BJ (cell line): ENCODE data around the gene CPED1. TPM values are rescaled to one million over a fixed set of nuclear protein-coding genes. Genes with fewer than 3 reads are reported as not detected.

Experiments used
- CTCF ChIA-PET: fragments of 350-600 bp; formaldehyde crosslinking; extraction: SDS; loops from one replicate; lab custom pipeline; 2021; ENCODE audit warnings: antibody characterized with exemption, inconsistent platforms; lab: Yijun Ruan, JAX
- POLR2A ChIA-PET: fragments of 300-600 bp; sonication (Branson Sonifier 250); formaldehyde crosslinking; extraction: SDS; loops from one replicate; lab custom pipeline; 2021; ENCODE audit warnings: antibody characterized with exemption; lab: Charles Lee
- DNase-seq: peaks from one replicate; pipeline ENCODE4 v3.0.0-alpha.2; 2011; ENCODE audit warnings: low read depth
- H3K27me3 ChIP-seq: 2 replicates; pipeline ENCODE4 v1.6.0; 2011; ENCODE audit warnings: low read length; ENCODE audit not compliant: control insufficient read depth, insufficient read depth
- H3K36me3 ChIP-seq: 2 replicates; pipeline ENCODE4 v1.5.1; 2011; ENCODE audit warnings: low read length; ENCODE audit not compliant: control insufficient read depth, insufficient read depth
- H3K4me3 ChIP-seq: 2 replicates; pipeline ENCODE4 v1.5.1; 2011; ENCODE audit warnings: low read depth, mild to moderate bottlenecking, control low read depth, low read length
- polyA minus RNA-seq: library from RNA; depleted of rRNA, polyadenylated mRNA; stranded (reverse); fragments of >200 nt; gene quantifications from 2 replicates; pipeline ENCODE4 v1.2.3, GENCODE V29; 2011; rRNA and poly(A)+ RNA removed
- polyA plus RNA-seq: library from polyadenylated mRNA; depleted of rRNA; stranded (reverse); fragments of >200 nt; gene quantifications from 2 replicates; pipeline ENCODE4 v1.2.3, GENCODE V29; 2011; rRNA removed
- TF ChIP-seq, protein P1 (sequence below): IDR thresholded peaks from 2 replicates; pipeline ENCODE4 v1.5.1; 2011; ENCODE audit warnings: low read depth, mild to moderate bottlenecking, control low read depth, inconsistent platforms, low read length, moderate library complexity; ENCODE audit not compliant: insufficient read depth

The CPED1 gene
- polyA plus RNA-seq (18.3 and 22.0 TPM in 2 replicates), polyA minus RNA-seq (34.9 and 35.6 TPM in 2 replicates)

GRCh38 chr7:120988591-120989256 is at the start of gene CPED1:
TSS of gene CPED1 (plus strand) at chr7:120988711. CDS start at chr7:120989622, 911 bp downstream.
- DNase-seq: no peak
- H3K36me3 ChIP-seq: no peaks in the 10 kb centered on the region
- TF ChIP-seq, protein P1, sequence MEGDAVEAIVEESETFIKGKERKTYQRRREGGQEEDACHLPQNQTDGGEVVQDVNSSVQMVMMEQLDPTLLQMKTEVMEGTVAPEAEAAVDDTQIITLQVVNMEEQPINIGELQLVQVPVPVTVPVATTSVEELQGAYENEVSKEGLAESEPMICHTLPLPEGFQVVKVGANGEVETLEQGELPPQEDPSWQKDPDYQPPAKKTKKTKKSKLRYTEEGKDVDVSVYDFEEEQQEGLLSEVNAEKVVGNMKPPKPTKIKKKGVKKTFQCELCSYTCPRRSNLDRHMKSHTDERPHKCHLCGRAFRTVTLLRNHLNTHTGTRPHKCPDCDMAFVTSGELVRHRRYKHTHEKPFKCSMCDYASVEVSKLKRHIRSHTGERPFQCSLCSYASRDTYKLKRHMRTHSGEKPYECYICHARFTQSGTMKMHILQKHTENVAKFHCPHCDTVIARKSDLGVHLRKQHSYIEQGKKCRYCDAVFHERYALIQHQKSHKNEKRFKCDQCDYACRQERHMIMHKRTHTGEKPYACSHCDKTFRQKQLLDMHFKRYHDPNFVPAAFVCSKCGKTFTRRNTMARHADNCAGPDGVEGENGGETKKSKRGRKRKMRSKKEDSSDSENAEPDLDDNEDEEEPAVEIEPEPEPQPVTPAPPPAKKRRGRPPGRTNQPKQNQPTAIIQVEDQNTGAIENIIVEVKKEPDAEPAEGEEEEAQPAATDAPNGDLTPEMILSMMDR: no peak
- H3K4me3 ChIP-seq: peak within 1 kb of the TSS; percentile 45
- ChIA-PET CTCF (interaction anchor here (0.8 to 6.5 kb wide), 26 partner anchors 8 to 348 kb away, joined by 3 to 136 read pairs (median 5); no protein-coding TSS in a partner anchor), POLR2A (no interaction called here)
- H3K27me3 ChIP-seq: no peaks in the 10 kb centered on the region

GRCh38 chr7:120939345-120939744 is 49.2 kb upstream of the CPED1 start:
- TF ChIP-seq, protein P1: no peak
- Histone ChIP-seq H3K36me3 (no peaks in the 10 kb centered on the region), H3K27me3 (no peaks in the 10 kb centered on the region; the same call in 1 of the 2 replicates), H3K4me3 (no peak overlapping the region)
- CTCF ChIA-PET: no interaction called here
- DNase-seq: no peak
- POLR2A ChIA-PET: interaction anchor here (0.6 kb wide), 1 partner anchor 11 kb away, joined by 8 read pairs; the partner anchor contains the start of gene ING3

DNA sequence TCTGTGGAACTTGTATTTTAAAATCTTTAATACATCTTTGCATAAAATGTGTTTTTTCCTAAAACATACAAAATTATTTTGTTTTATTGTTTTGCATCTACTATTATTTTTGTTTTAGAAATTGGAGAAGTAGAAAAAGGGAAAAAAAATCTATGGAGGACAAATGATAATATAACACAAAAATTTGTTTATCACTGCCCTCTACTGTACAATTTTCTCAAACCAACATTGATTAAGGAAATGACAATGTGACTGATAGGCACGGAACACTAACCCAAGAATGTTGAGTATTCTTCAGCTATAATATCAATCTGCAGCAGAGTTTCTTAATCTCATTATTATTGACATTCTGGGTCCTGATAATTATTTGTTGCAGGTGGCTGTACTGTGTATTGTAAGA is 47.4 kb upstream of the CPED1 start:
- TF ChIP-seq, protein P1: peak; percentile 21; the same call in 1 of the 2 replicates
- ChIA-PET POLR2A (no interaction called here), CTCF (interaction anchor here (0.9 to 1.4 kb wide), 2 partner anchors 135 to 150 kb away, joined by 3 to 5 read pairs; no protein-coding TSS in a partner anchor)
- Histone ChIP-seq H3K36me3 (no peaks in the 10 kb centered on the region), H3K4me3 (no peak overlapping the region), H3K27me3 (no peaks in the 10 kb centered on the region; the same call in 1 of the 2 replicates)
- DNase-seq: no peak

DNA sequence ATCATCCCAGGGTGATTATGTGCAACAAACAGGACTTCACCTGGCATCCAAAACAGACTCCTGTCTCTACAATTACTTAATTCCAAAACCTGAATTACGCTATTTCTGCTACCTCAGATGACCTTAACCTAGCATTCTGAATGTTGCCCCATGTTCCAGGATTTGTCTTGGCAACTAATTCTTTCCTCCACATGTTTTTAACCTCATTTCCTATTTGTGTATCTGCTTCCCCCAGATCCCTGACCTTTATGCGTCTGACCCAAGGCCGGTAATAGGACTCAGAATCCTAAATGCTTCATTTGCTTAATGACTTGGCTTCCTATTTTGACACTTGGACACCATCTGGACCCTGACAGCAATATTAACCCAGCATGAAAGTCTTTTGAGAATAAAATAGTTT is 46.7 kb upstream of the CPED1 start:
- DNase-seq: no peak
- TF ChIP-seq, protein P1: no peak
- POLR2A ChIA-PET: no interaction called here
- Histone ChIP-seq H3K27me3 (peaks cover 1% of the 10 kb centered on the region), H3K4me3 (no peak overlapping the region), H3K36me3 (no peaks in the 10 kb centered on the region)
- CTCF ChIA-PET: interaction anchor here (0.9 to 1.4 kb wide), 2 partner anchors 136 to 151 kb away, joined by 3 to 5 read pairs; no protein-coding TSS in a partner anchor

GRCh38 chr7:120942861-120943260 is 45.6 kb upstream of the CPED1 start:
- Histone ChIP-seq H3K27me3 (peaks cover 1% of the 10 kb centered on the region), H3K36me3 (no peaks in the 10 kb centered on the region), H3K4me3 (no peak overlapping the region)
- ChIA-PET CTCF (no interaction called here), POLR2A (no interaction called here)
- TF ChIP-seq, protein P1: no peak
- no peak for DNase-seq
